CD4-positive, alpha-beta T cell treated with Interleukin-2 at 100 ng/mL for 4 hours (primary cell): Measurements from ENCODE around the gene DUOXA2.

Experiments used
- DNase-seq: peaks from one replicate; pipeline ENCODE4 v3.0.0-alpha.2; 2020; ENCODE audit warnings: low spot score

The DUOXA2 gene

GRCh38 chr15:45136378-45136764, 22.2 kb downstream of the DUOXA2 start:
- DNase-seq, result no peak

- no peak for DNase-seq
Observed at GRCh38 chr15:45137703-45138102, 23.6 kb downstream of the DUOXA2 start.

GRCh38 chr15:45138814-45139765, 25.0 kb downstream of the DUOXA2 start:
- DNase-seq, result no peak

- no peak for DNase-seq
Observed at GRCh38 chr15:45139770-45140169, 25.6 kb downstream of the DUOXA2 start.

- DNase-seq, result no peak
Observed at GRCh38 chr15:45140557-45141250, 26.6 kb downstream of the DUOXA2 start.

- no peak for DNase-seq
Observed at GRCh38 chr15:45141386-45141785, 27.3 kb downstream of the DUOXA2 start.

- no peak for DNase-seq
Observed at GRCh38 chr15:45143056-45143455, 28.9 kb downstream of the DUOXA2 start.

- no peak for DNase-seq
Observed at GRCh38 chr15:45143946-45144345, 29.8 kb downstream of the DUOXA2 start.

- DNase-seq, result no peak
Observed at GRCh38 chr15:45144775-45145174, 30.6 kb downstream of the DUOXA2 start.

- no peak for DNase-seq
Observed at GRCh38 chr15:45146405-45146804, 32.3 kb downstream of the DUOXA2 start.

- no peak for DNase-seq
Observed at GRCh38 chr15:45147606-45148005, 33.5 kb downstream of the DUOXA2 start.

GRCh38 chr15:45148076-45149059, 34.2 kb downstream of the DUOXA2 start:
- no peak for DNase-seq

- no peak for DNase-seq
Observed at GRCh38 chr15:45149060-45149459, 34.9 kb downstream of the DUOXA2 start.

GRCh38 chr15:45150481-45150880, 36.4 kb downstream of the DUOXA2 start:
- no peak for DNase-seq

- no peak for DNase-seq
Observed at GRCh38 chr15:45150997-45151396, 36.9 kb downstream of the DUOXA2 start.

GRCh38 chr15:45151998-45152828, 38.1 kb downstream of the DUOXA2 start:
- no peak for DNase-seq

- DNase-seq, result no peak
Observed at GRCh38 chr15:45155739-45156138, 41.6 kb downstream of the DUOXA2 start.

- no peak for DNase-seq
Observed at GRCh38 chr15:45156744-45157455, 42.8 kb downstream of the DUOXA2 start.

GRCh38 chr15:45157974-45158373, 43.8 kb downstream of the DUOXA2 start:
- no peak for DNase-seq

GRCh38 chr15:45161666-45162065, 47.5 kb downstream of the DUOXA2 start:
- no peak for DNase-seq
